ENCODE results near the gene IMPACT.

DNA sequence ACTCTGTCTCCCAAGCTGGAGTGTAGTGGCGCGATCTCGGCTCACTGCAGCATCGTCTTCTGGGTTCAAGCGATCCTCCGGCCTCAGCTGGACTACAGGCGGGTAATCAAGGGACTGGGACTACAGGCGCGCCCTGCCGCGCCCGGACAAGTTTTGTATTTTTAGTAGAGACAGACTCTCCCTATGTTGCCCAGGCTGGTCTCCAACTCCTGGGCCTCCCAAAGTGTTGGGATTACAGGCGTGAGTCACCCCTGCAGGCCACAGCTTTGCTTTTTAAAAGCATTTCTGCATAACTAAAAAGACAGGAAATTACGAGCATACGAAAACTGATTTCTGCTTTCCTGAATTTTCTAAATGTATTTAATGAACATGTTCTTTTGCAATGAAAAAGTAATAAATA lies 27.9 kb upstream of the IMPACT start:
- TF ChIP-seq, protein P1, sequence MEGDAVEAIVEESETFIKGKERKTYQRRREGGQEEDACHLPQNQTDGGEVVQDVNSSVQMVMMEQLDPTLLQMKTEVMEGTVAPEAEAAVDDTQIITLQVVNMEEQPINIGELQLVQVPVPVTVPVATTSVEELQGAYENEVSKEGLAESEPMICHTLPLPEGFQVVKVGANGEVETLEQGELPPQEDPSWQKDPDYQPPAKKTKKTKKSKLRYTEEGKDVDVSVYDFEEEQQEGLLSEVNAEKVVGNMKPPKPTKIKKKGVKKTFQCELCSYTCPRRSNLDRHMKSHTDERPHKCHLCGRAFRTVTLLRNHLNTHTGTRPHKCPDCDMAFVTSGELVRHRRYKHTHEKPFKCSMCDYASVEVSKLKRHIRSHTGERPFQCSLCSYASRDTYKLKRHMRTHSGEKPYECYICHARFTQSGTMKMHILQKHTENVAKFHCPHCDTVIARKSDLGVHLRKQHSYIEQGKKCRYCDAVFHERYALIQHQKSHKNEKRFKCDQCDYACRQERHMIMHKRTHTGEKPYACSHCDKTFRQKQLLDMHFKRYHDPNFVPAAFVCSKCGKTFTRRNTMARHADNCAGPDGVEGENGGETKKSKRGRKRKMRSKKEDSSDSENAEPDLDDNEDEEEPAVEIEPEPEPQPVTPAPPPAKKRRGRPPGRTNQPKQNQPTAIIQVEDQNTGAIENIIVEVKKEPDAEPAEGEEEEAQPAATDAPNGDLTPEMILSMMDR (IDR thresholded peaks at IDR 0.05): no peak
- no peak for TF ChIP-seq POLR2A (IDR thresholded peaks at IDR 0.05)

All from testis (tissue), 2 donors.